Measurements from ENCODE around the gene GGT5.

Gene GGT5

DNA sequence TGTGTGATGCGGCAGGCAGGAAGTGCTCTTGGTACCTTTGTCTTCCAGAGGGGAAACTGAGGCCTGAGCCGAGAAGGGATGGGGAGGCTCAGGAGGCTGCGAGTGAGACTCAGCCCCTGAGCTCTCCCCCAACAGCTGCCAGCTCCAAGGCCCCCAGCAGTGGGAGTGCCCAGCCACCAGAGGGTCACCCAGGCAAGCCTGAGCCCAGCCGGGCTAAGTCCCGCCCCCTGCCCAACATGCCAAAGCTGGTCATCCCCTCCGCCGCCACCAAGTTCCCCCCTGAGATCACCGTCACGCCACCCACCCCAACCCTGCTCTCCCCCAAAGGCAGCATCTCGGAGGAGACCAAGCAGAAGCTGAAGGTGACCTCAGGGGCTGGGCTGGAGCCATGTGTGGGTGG is 67.4 kb downstream of the GGT5 start:
- Histone ChIP-seq H3K27me3 (ENCODE audit: control insufficient read depth, insufficient read depth, low read length) (no peaks in the 10 kb centered on the region), H3K4me1 (ENCODE audit: control insufficient read depth, insufficient read depth, low read length) (peaks cover 5% of the 10 kb centered on the region; the same call in 1 of the 2 replicates), H3K9me3 (ENCODE audit: control insufficient read depth, insufficient read depth, low read length) (no peaks in the 10 kb centered on the region), H3K27ac (ENCODE audit: low read length) (no peak overlapping the region), H3K36me3 (ENCODE audit: control insufficient read depth, insufficient read depth, low read length) (no peaks in the 10 kb centered on the region; the same call in 1 of the 2 replicates), H3K4me3 (ENCODE audit: low read length) (no peak overlapping the region)
- DNase-seq (ENCODE audit: low read depth, low spot score), result no peak
- no CpG with 5 or more reads among the region's 10 CpGs for WGBS (ENCODE audit: insufficient coverage, insufficient read length)

DNA sequence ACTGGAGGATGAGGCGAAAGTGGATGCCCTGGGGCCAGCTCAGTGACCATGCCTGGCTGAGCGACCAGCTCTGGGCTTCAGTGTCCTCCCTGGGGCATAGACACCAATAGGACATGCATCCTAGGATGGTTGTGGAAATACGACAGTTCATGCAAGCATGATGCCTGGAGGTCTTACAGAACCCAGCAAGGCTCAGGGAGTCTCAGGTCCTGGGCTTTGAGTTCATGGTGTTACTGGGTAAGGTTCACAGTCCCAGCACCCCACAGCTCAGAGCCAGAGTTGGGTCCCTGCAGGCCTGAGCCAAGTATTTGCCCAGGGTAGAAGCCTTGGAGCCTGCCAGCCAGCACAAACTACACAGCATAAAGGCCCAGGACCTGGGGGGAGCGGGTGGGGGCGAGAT is 67.8 kb downstream of the GGT5 start:
- Histone ChIP-seq H3K36me3 (ENCODE audit: control insufficient read depth, insufficient read depth, low read length) (peaks cover 3% of the 10 kb centered on the region; the same call in 1 of the 2 replicates), H3K4me3 (ENCODE audit: low read length) (no peak overlapping the region), H3K27ac (ENCODE audit: low read length) (no peak overlapping the region)

DNA sequence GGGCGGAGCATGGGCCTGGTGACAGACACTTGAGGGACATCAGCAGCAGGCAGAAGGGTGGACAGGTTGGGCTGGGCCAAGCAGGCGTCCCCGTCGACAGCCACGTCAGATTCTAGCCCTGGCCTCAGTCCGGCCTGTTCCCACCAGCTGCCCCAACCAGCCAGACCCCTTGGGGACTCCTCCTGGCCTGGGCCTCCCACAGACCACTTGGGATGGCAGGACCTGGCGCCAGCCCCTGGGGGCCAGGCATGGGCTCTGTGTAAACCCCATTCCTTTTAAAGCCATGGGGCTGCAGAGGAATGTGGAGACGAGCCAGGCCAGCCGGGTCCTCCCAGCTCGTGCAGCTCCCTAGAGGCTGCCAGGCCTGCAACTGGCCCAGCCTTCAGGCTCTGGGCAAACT is 68.3 kb downstream of the GGT5 start:
- no CpG with 5 or more reads among the region's 10 CpGs for WGBS (ENCODE audit: insufficient coverage, insufficient read length)
- H3K9me3 ChIP-seq (ENCODE audit: control insufficient read depth, insufficient read depth, low read length), result no peaks in the 10 kb centered on the region
- H3K27ac ChIP-seq (ENCODE audit: low read length), result no peak overlapping the region
- peaks cover 4% of the 10 kb centered on the region; the same call in 1 of the 2 replicates for H3K4me1 ChIP-seq (ENCODE audit: control insufficient read depth, insufficient read depth, low read length)
- peaks cover 7% of the 10 kb centered on the region for H3K36me3 ChIP-seq (ENCODE audit: control insufficient read depth, insufficient read depth, low read length)
- no peak overlapping the region for H3K4me3 ChIP-seq (ENCODE audit: low read length)
- no peak for DNase-seq (ENCODE audit: low read depth, low spot score)
- no peaks in the 10 kb centered on the region for H3K27me3 ChIP-seq (ENCODE audit: control insufficient read depth, insufficient read depth, low read length)

More for the DNA sequence above, 67.8 kb downstream of the GGT5 start:
- no CpG with 5 or more reads among the region's 5 CpGs for WGBS (ENCODE audit: insufficient coverage, insufficient read length)
- no peaks in the 10 kb centered on the region for H3K27me3 ChIP-seq (ENCODE audit: control insufficient read depth, insufficient read depth, low read length)
- peaks cover 5% of the 10 kb centered on the region; the same call in 1 of the 2 replicates for H3K4me1 ChIP-seq (ENCODE audit: control insufficient read depth, insufficient read depth, low read length)
- H3K9me3 ChIP-seq (ENCODE audit: control insufficient read depth, insufficient read depth, low read length), result no peaks in the 10 kb centered on the region
- no peak for DNase-seq (ENCODE audit: low read depth, low spot score)

DNA sequence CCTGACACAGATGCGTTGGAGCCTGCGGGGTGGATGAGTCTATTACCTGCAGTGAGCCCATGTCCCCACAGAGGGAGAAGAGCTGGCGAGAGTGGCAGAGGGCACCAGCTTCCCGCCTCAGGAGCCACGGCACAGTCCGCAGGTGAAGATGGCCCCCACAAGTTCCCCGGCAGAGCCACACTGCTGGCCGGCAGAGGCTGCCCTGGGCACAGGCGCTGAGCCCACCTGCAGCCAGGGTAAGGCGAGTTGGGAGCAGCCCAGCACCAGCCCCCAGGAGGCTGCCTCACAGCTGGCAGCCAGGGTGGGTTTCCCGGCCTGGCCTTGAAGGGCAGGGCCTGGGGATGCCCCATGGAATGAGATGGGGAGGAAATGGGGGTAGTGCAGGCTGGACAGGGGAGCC is 68.8 kb downstream of the GGT5 start:
- WGBS (ENCODE audit: insufficient coverage, insufficient read length), result no CpG with 5 or more reads among the region's 11 CpGs
- no peaks in the 10 kb centered on the region for H3K9me3 ChIP-seq (ENCODE audit: control insufficient read depth, insufficient read depth, low read length)
- H3K27me3 ChIP-seq (ENCODE audit: control insufficient read depth, insufficient read depth, low read length), result no peaks in the 10 kb centered on the region
- no peak overlapping the region for H3K4me3 ChIP-seq (ENCODE audit: low read length)
- H3K27ac ChIP-seq (ENCODE audit: low read length), result no peak overlapping the region
- H3K4me1 ChIP-seq (ENCODE audit: control insufficient read depth, insufficient read depth, low read length), result peaks cover 2% of the 10 kb centered on the region; the same call in 1 of the 2 replicates
- peaks cover 9% of the 10 kb centered on the region for H3K36me3 ChIP-seq (ENCODE audit: control insufficient read depth, insufficient read depth, low read length)
- no peak for DNase-seq (ENCODE audit: low read depth, low spot score)

DNA sequence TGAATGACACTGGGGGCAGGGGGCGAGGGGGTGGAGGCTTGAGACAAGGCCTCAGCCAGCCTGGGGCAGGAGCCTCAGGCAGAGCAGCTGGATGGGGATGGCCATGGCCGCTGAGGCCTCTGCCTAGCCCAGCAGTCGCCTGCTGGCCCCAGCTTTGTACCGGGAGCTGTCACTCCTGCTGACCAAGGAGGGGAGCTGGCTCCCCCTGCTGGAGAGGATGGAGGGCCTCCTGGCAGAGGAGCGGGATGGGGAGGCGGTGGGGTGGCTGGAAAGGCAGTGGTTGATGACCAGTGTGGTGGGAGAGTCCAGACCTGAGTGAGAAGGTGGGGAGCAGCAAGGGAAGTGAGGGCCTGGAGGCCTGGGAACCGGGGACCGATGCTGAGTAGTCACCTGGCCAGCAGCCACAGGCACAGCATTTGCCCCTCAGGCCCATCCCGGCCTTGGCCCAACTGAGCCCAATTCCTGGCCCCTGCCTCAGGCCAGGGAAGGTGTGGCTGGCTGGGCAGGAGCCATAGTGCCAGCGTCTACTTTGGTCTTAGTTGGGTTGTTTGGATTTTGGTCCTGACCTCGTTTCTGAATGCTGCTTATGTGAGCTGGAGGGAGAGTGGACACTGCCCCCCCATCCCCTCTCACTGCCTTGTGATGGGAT is 69.6 kb downstream of the GGT5 start:
- no peaks in the 10 kb centered on the region for H3K4me1 ChIP-seq (ENCODE audit: control insufficient read depth, insufficient read depth, low read length)
- DNase-seq (ENCODE audit: low read depth, low spot score), result no peak
- H3K36me3 ChIP-seq (ENCODE audit: control insufficient read depth, insufficient read depth, low read length), result peaks cover 9% of the 10 kb centered on the region
- H3K9me3 ChIP-seq (ENCODE audit: control insufficient read depth, insufficient read depth, low read length), result no peaks in the 10 kb centered on the region
- no CpG with 5 or more reads among the region's 11 CpGs for WGBS (ENCODE audit: insufficient coverage, insufficient read length)
- H3K4me3 ChIP-seq (ENCODE audit: low read length), result no peak overlapping the region
- no peaks in the 10 kb centered on the region for H3K27me3 ChIP-seq (ENCODE audit: control insufficient read depth, insufficient read depth, low read length)
- H3K27ac ChIP-seq (ENCODE audit: low read length), result no peak overlapping the region

DNA sequence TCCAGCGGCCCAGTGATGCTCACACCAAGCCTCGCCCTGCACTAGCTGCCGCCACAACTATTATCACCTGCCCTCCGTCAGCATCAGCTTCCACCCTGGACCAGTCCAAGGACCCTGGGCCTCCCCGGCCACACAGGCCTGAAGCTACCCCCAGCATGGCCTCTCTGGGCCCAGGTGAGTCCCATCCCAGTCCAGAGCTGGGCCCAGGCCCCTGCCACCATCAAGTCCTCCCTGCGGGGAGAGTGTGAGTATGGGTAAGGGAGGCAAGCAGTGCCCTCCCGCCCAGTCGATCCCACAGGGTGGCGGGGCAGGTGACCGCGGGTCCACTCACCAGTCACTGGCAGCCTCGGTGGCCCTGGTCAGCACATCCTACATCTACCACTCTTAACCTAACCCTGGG is 73.1 kb downstream of the GGT5 start:
- Histone ChIP-seq H3K27me3 (ENCODE audit: control insufficient read depth, insufficient read depth, low read length) (no peaks in the 10 kb centered on the region), H3K27ac (ENCODE audit: low read length) (no peak overlapping the region), H3K36me3 (ENCODE audit: control insufficient read depth, insufficient read depth, low read length) (peaks cover 13% of the 10 kb centered on the region), H3K4me1 (ENCODE audit: control insufficient read depth, insufficient read depth, low read length) (no peaks in the 10 kb centered on the region), H3K9me3 (ENCODE audit: control insufficient read depth, insufficient read depth, low read length) (no peaks in the 10 kb centered on the region), H3K4me3 (ENCODE audit: low read length) (no peak overlapping the region)
- no peak for DNase-seq (ENCODE audit: low read depth, low spot score)
- no CpG with 5 or more reads among the region's 12 CpGs for WGBS (ENCODE audit: insufficient coverage, insufficient read length)

DNA sequence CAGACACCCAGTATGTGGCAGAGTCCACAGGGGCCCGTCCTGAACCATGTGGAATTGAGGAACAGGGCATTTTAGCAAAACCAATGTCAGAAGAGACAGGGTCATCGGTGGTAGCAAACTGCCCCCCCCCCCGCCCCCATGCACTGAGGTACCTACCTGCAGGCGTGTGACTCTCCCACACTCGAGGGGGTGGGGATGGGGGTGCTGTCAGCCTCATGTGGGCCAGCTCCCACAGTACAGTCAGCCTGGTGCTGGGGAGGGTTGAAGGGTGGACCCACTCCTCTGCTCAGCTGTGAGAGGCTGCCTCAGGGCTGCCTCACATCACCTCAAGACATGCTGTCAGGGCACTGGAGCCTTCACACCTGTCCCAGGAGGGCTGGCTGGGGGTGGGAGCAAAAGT is 74.2 kb downstream of the GGT5 start:
- Histone ChIP-seq H3K9me3 (ENCODE audit: control insufficient read depth, insufficient read depth, low read length) (no peaks in the 10 kb centered on the region), H3K36me3 (ENCODE audit: control insufficient read depth, insufficient read depth, low read length) (peaks cover 13% of the 10 kb centered on the region), H3K27me3 (ENCODE audit: control insufficient read depth, insufficient read depth, low read length) (no peaks in the 10 kb centered on the region), H3K4me3 (ENCODE audit: low read length) (no peak overlapping the region), H3K27ac (ENCODE audit: low read length) (no peak overlapping the region), H3K4me1 (ENCODE audit: control insufficient read depth, insufficient read depth, low read length) (no peaks in the 10 kb centered on the region)
- DNase-seq (ENCODE audit: low read depth, low spot score), result no peak
- WGBS (ENCODE audit: insufficient coverage, insufficient read length), result no CpG with 5 or more reads among the region's 5 CpGs

DNA sequence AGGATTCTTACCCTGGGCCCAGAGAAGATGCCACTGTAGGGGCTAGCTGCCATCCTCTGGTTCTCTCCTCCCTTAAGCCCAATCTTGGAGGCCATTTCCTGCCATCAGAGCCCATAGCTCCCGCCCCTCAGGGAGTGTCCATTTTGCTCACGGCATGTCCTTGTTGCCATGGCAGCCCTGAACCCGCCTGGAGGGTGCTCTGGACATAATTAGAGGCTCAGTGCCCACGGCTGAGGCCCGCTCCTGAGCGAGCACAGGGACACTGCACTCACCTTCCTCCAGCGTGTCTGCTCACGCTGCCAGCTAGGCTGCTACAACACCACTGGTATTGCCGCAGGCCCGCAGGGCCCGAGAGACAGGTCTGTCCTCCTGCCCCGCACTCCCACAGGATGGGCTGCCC is 74.7 kb downstream of the GGT5 start:
- Histone ChIP-seq H3K4me1 (ENCODE audit: control insufficient read depth, insufficient read depth, low read length) (no peaks in the 10 kb centered on the region), H3K4me3 (ENCODE audit: low read length) (no peak overlapping the region), H3K27ac (ENCODE audit: low read length) (no peak overlapping the region), H3K27me3 (ENCODE audit: control insufficient read depth, insufficient read depth, low read length) (no peaks in the 10 kb centered on the region), H3K36me3 (ENCODE audit: control insufficient read depth, insufficient read depth, low read length) (peaks cover 13% of the 10 kb centered on the region), H3K9me3 (ENCODE audit: control insufficient read depth, insufficient read depth, low read length) (no peaks in the 10 kb centered on the region)
- no CpG with 5 or more reads among the region's 12 CpGs for WGBS (ENCODE audit: insufficient coverage, insufficient read length)
- DNase-seq (ENCODE audit: low read depth, low spot score), result no peak

Data from iPS DF 6.9 (cell line).